PC-9 (cell line): ENCODE data around the gene SCARF2. TPM values are rescaled to one million over a fixed set of nuclear protein-coding genes. Genes with fewer than 3 reads are reported as not detected.

Experiments used
- total RNA-seq: library from RNA; stranded (reverse); gene quantifications from 2 replicates; pipeline ENCODE4 v1.2.3, GENCODE V29; 2021

The SCARF2 gene
- total RNA-seq, 1 experiment from 2014 or later = 0.52 TPM

Other genes starting within 250 kb of the SCARF2 start
- 5.0 and 7.0 TPM in 2 replicates for gene RTN4R, start 169.5 kb downstream of the SCARF2 start, total RNA-seq
- gene DGCR6L, start 117.8 kb downstream of the SCARF2 start, total RNA-seq = 37.6 and 46.0 TPM in 2 replicates
- gene ZNF74, start 43.7 kb downstream of the SCARF2 start, total RNA-seq = 8.1 and 15.2 TPM in 2 replicates
- 17.7 and 20.0 TPM in 2 replicates for gene KLHL22, start 58.0 kb upstream of the SCARF2 start, total RNA-seq
- gene MED15, start 69.8 kb upstream of the SCARF2 start, total RNA-seq = 82.0 and 87.9 TPM in 2 replicates